H7 (cell line): ENCODE results near the gene ELFN2. TPM values are rescaled to one million over a fixed set of nuclear protein-coding genes. Genes with fewer than 3 reads are reported as not detected.
"Not testable (repeated sequence)": the region's sequence is repeated elsewhere in the genome, so short reads cannot be mapped to it uniquely, and the experiment has no call there.

ENCODE experiments used
- DNase-seq: peaks from one replicate; pipeline ENCODE4 v3.0.0; 2012
- H3K27me3 ChIP-seq: 2 replicates; pipeline ENCODE4 v1.6.0; 2011; ENCODE audit warnings: mild to moderate bottlenecking, low read length; ENCODE audit not compliant: control insufficient read depth, insufficient read depth
- H3K36me3 ChIP-seq: replicated peaks from 2 replicates; pipeline ENCODE4 v1.5.1; 2011; ENCODE audit warnings: low read length; ENCODE audit not compliant: control insufficient read depth, insufficient read depth
- H3K4me3 ChIP-seq: 2 replicates; pipeline ENCODE4 v1.5.1; 2011; ENCODE audit warnings: low read depth, mild to moderate bottlenecking, control low read depth, low read length, moderate library complexity; ENCODE audit not compliant: insufficient read depth
- total RNA-seq: library from RNA; depleted of rRNA; stranded (reverse); fragments of >200 nt; shearing (Covaris generic); gene quantifications from 2 replicates; pipeline ENCODE4 v1.2.3, GENCODE V29; 2014; rRNA removed

The ELFN2 gene, protein sequence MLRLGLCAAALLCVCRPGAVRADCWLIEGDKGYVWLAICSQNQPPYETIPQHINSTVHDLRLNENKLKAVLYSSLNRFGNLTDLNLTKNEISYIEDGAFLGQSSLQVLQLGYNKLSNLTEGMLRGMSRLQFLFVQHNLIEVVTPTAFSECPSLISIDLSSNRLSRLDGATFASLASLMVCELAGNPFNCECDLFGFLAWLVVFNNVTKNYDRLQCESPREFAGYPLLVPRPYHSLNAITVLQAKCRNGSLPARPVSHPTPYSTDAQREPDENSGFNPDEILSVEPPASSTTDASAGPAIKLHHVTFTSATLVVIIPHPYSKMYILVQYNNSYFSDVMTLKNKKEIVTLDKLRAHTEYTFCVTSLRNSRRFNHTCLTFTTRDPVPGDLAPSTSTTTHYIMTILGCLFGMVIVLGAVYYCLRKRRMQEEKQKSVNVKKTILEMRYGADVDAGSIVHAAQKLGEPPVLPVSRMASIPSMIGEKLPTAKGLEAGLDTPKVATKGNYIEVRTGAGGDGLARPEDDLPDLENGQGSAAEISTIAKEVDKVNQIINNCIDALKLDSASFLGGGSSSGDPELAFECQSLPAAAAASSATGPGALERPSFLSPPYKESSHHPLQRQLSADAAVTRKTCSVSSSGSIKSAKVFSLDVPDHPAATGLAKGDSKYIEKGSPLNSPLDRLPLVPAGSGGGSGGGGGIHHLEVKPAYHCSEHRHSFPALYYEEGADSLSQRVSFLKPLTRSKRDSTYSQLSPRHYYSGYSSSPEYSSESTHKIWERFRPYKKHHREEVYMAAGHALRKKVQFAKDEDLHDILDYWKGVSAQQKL
- 0.14 and 0.22 TPM in 2 replicates for total RNA-seq

DNA sequence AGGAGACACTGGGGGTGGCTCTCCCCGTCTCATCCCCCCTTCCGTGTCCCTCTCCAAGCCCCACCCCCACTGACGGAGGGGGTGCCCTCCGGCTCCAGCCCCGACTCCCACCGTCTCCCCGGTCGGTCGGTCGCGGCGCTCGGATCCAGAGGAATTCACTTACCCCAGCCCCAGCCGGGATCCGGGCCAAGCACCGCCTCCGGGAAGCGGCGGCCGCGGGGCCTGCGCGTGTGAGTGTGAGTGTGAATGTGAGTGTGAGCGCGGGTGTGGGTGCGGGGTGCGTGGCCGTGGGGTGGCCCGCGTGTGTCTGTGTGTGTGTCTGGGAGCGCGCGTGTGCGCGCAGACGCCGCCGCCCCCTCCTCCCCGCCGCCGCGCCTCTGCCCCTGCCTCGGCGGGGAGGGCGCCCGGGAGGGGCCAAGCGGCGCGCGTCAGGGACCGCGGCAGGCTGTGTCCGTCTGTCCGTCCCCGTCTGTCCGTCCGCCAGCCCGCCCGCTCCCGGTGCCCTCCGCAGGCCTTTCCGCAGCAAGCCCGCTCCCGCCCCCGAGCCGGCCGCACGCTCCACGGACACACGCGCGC is at the start of gene ELFN2:
Gene ELFN2, minus strand, starts transcription at position 345 of the 576 bp plus-strand sequence. CDS start 51,945 bp downstream, outside the sequence.
- DNase-seq = peak; percentile 89
- no peaks in the 10 kb centered on the region for H3K36me3 ChIP-seq
- H3K4me3 ChIP-seq = peak within 1 kb of the TSS; percentile 52
- H3K27me3 ChIP-seq = peaks cover 34% of the 10 kb centered on the region

DNA sequence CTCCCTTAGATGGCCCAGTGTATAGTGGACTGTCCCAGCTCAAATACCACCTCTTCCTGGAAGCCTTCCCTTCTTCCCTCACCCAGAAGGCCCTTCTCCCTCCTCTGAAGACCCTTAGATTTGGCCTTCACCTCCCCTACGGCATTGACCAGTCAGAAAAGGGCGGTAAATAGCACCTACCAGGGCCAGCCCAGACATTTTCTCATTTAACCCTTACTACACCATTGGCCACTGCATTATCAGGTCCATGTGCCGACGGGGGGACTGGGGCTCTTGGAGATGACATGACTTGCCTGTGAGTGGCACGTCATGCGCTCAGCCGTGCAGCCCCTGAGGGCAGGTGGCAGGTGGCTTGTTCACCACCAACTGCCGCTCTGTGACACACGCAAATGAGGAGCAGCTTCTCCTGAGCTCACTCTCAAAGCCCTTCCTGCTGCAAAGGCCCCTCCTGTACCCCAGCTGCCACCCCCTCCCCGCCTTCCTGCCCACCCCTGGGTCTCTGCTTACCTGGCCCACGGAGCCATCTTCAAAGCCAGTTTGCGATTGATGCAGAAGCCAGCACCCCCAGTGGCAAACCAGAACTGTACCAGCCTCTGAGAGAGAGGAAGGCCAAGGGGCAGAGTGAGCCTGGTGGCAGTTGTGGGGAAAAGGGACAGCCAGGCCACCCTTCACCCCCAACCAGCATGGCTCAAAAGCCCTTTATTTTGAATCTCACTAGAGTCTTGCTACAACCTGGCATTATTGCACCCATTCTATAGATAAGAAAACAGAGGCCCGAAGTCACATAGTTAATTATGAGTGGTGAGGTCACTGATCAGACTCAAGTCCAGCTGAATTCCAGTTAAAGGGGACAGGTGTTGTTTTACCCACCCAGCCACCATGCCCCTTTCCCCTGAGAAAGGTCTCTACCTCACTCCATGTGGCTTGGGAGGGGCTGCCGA is 49.4 kb upstream of the ELFN2 start:
- no peaks in the 10 kb centered on the region for H3K27me3 ChIP-seq
- H3K36me3 ChIP-seq = no peaks in the 10 kb centered on the region
- DNase-seq = no peak
- no peak overlapping the region for H3K4me3 ChIP-seq

DNA sequence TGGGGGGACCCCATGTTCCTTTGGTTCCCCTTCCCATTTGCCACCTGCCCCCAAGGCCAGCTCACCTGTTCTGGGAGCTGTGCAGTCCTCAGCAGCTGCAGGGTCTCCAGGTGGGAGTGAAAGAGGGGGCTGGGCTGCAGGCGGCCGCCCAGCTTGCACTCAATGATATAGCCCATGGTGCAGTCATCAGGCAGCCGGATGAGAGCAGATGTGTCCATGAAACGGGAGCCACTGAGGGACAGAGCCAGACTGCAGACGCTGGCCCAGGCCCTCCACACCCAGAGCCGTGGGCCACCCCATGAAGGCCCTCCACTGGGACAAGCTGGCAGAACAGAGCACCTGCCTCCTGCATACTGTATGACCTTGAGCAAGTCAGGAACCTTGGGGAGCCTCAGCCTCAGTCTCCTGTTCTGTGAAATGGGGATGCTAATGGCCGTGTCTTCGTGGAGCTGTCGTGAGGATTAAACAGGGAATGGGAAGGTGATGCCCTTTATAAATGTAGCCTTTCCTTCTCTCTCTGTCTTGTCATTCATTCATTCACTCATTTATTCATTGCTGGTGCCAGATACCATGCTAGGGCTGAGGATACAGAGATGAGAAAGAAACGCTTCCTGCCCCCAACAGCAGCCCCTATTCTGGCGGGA is 47.3 kb upstream of the ELFN2 start:
- Histone ChIP-seq H3K36me3 (no peaks in the 10 kb centered on the region), H3K27me3 (no peaks in the 10 kb centered on the region), H3K4me3 (no peak overlapping the region)
- DNase-seq = no peak

DNA sequence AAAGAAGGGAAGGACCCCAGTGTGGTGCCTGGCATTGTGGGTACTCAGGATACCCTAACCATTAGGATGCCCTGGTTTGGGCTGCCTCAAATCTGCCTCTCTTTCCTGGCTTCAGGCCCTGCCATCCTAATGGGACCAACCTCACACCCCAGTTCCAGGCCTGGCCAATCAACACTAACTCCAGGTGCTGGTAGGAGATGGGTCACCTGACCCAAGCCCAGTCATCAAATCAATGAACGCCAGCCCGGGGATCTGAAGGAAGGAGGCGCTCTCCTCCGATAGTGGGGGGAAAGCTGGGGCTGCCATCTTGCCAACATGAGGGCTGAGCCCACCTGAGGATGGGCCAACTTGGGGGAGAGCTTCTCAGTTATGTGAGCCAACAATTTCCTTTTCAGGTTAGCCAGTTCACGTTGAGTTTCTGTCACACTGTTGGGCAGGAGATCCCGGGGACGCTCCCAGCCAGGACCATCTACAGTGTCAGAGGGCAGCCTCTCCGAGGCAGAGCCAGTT is 46.2 kb upstream of the ELFN2 start:
- Histone ChIP-seq H3K27me3 (no peaks in the 10 kb centered on the region), H3K36me3 (no peaks in the 10 kb centered on the region), H3K4me3 (no peak overlapping the region)
- no peak for DNase-seq

DNA sequence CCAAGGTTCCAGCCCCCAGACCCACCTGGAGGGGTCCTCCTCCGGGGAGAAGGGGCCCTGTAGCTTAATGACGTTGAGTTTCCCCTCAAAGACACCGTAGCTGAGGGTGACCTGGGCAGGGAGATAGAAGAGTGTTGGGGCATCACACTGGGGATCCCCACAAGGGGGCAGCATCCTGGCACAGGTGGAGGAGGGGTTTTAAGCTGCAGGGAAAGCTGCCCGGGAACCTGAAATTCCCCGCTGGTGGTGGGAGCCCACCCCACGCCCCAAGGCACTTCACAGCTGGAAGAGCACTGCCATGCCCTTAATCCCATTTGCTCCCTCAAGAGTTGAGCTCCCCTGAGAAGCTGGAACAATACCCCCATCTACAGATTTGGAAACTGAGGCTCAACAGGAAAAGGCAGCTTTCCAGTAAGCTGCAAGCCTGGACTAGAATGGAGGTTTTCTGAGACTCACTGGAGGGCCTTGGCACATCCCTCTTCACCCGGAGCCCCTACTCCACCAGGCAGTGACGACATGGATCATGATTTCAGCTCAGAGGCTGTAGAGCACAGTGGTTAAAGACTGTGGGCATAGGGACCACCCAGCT is 45.2 kb upstream of the ELFN2 start:
- no peaks in the 10 kb centered on the region for H3K36me3 ChIP-seq
- H3K27me3 ChIP-seq = no peaks in the 10 kb centered on the region
- peak; percentile 95 for DNase-seq
- H3K4me3 ChIP-seq = no peak overlapping the region

DNA sequence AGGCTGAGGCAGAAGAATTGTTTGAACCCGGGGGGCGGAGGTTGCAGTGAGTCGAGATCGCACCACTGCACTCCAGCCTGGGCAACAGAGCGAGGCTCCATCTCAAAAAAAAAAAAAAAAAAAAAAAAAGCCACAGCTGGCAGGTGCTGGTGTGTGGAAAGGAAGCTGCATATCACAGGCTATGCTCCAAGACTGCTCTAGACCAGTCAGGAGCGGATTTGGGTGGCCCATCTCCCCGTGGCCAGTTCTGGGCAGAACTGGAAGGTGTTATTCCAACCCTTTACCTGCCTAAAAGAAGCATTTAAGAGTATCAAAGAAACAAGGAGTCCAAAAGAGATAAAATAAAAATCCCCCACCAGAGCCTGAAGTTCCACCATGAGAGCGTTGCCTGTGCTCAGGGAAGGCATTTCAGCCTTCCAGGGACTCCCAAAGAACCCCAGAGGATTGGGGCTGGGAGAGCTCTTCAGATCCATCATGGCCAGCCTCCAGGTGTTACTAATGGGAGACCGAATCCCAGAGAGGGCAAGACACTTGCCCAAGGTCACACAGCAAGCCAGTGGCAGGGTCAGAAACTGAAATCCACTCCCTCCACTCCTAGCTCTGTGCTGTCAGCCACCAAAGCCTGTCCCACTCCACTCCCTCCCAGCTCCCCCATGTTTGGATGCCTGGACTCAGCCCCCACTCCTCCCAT is 44.6 kb upstream of the ELFN2 start:
- no peak for DNase-seq
- no peak overlapping the region for H3K4me3 ChIP-seq
- H3K36me3 ChIP-seq = no peaks in the 10 kb centered on the region
- H3K27me3 ChIP-seq = no peaks in the 10 kb centered on the region

DNA sequence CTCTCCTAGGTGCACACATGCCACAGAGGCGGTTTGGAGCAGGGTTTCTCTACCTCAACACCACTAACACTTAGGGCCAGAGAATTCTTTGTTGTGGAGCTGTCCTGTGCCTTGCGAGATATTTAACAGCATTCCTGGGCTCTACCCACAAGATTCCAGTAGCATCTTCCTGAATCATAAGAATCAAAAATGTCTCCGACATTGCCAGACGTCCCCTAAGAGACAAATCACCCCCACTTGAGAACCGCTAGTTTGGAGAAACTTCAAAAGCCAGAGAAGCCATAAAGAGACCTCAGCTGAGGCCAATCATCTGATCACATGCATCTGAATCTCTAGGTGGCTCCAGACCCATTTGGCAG is 42.8 kb upstream of the ELFN2 start:
- no peak for DNase-seq
- no peaks in the 10 kb centered on the region for H3K27me3 ChIP-seq
- H3K36me3 ChIP-seq = no peaks in the 10 kb centered on the region
- H3K4me3 ChIP-seq = no peak overlapping the region

DNA sequence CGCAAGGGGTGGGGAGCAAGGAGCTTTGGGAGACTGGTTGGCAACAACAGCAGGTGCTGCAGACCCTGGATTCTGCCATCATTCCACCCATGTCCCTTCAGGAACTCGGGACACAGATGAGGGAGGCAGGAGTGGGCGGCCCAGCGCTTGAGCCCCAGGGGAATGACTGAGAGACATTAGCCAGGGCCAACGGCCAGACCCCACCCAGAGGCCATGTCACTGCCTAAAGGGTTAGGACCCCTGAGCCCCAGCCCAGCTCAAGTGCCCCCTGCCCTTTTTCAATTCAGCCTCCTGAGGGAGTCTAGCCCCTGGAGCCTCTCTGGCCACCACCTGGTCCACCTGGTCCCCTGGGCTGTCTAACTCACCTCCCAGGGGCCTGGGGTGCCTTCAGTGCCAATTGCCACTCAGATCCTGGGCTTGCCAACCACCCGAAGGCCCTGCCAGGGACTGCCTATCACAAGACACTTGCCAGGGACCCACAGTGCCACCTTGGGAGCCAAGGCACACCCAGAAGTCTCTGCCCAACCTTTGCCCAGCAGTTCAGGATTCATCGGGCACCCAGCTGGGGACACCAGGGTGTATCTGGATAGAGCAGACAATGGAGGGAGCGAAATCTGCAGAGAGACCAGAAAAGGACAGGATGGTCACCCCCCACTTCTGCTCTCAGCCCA is 42.3 kb upstream of the ELFN2 start:
- Histone ChIP-seq H3K4me3 (no peak overlapping the region), H3K27me3 (no peaks in the 10 kb centered on the region), H3K36me3 (no peaks in the 10 kb centered on the region)
- no peak for DNase-seq

DNA sequence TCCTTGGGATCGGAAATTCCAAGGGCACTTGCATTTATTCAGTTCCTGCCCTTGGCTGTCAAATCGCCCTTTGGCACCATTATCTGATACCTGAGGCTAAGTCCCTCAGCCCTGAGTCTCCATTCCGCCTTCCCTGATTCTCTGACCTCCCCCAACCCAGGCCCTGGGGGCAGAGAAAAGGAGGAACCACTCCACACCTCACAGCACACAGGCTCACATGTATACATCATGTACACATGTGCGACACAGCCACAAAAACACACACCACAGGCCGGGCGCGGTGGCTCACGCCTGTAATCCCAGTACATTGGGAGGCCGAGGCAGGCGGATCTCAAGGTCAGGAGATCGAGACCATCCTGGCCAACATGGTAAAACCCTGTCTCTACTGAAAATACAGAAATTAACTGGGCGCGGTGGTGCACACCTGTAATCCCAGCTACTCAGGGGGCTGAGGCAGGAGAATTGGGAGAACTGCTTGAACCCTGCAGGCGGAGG is 41.0 kb upstream of the ELFN2 start:
- DNase-seq, H3K4me3 ChIP-seq, H3K27me3 ChIP-seq, H3K36me3 ChIP-seq: not testable (repeated sequence)

DNA sequence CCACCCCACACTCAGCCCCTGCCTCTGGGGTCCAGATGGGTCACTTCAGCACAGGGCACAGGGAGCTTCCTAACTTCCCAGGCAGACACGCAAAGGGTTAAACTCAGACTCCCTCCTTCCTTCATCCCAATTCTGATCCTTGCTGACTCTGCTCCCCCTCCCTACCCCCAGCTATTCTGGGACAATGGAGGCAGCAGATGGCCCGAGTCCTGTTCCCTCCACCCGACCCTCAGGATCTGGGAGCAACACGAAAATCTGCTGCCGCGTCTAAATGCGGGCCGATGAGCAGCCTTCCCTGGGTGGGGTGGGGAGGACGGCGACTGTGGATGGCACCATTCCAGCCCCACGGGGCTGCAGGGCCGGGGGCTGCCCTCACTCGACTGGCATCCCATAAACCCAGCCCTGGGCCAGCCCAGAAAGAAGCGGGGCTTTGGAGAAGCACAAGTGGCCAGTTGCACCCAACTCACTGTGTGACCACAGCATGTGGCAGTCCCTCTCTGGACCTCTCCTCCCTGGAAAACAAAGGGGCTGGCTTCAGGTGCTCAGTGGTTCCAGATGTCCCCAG is 40.2 kb upstream of the ELFN2 start:
- no peak for DNase-seq
- H3K27me3 ChIP-seq = no peaks in the 10 kb centered on the region
- no peak overlapping the region for H3K4me3 ChIP-seq
- no peaks in the 10 kb centered on the region for H3K36me3 ChIP-seq

DNA sequence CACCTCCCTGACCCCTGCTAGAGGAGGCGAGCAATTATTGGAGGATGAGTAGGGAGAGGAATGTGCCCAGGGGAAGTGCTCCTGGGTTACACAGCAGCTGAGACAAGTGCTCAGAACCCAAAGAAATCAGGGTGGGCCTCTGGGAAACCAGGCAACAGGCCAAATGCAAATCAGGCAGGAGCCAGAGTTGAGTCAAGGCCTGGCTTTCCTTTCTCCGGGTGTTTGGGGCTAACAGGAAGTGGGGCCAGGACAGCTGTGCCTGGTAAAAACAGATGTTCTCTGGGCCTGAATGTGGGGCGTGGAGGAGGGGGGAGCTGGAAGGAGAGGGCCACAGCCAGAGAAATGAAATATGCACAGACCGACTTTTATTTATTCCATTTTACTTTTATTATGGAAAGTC is 36.9 kb upstream of the ELFN2 start:
- DNase-seq = no peak
- H3K27me3 ChIP-seq = no peaks in the 10 kb centered on the region
- H3K36me3 ChIP-seq = no peaks in the 10 kb centered on the region
- no peak overlapping the region for H3K4me3 ChIP-seq

DNA sequence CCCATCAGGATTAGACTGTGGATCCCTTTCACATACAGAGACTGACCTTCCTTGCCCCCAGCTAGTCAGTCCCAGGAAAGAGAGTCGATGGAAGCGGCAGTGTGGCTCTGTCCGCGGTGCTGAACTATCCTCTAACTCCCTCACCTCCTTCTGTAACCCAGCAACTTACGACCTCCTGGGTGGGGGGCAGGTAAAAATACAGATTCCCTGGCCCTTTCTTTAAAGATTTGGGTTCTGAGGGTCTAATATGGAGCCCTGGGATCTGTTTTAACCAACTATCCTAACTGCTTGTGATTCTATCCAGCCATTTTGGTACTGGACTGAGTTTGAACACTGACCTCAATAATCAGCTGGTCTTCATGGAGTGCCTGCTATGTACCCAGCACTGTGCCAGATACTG is 35.7 kb upstream of the ELFN2 start:
- Histone ChIP-seq H3K27me3 (no peaks in the 10 kb centered on the region), H3K36me3 (no peaks in the 10 kb centered on the region), H3K4me3 (no peak overlapping the region)
- peak; percentile 77 for DNase-seq
